ENCODE results near the gene TAP1.
"Not testable (repeated sequence)": the region's sequence is repeated elsewhere in the genome, so short reads cannot be mapped to it uniquely, and the experiment has no call there.

The TAP1 gene

DNA sequence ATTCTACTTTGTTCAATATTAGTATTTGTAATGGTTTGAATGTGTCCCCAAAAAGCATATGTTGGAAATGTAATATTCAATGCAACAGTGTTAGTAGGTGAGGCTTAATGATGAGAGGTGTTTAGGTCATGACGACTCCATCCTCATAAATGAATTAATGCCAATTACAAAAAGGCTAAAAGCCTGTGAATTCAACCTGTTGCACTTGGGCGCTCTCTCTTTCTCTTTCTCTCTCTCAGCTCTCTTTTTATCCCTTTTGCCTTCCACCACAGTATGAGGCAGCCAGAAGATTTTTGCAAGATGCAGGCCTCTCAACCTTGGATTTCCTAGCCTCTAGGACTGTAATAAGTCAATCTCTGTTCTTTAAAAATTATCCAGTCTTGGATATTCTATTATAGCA is 35.1 kb upstream of the TAP1 start:
- TF ChIP-seq, protein P1, sequence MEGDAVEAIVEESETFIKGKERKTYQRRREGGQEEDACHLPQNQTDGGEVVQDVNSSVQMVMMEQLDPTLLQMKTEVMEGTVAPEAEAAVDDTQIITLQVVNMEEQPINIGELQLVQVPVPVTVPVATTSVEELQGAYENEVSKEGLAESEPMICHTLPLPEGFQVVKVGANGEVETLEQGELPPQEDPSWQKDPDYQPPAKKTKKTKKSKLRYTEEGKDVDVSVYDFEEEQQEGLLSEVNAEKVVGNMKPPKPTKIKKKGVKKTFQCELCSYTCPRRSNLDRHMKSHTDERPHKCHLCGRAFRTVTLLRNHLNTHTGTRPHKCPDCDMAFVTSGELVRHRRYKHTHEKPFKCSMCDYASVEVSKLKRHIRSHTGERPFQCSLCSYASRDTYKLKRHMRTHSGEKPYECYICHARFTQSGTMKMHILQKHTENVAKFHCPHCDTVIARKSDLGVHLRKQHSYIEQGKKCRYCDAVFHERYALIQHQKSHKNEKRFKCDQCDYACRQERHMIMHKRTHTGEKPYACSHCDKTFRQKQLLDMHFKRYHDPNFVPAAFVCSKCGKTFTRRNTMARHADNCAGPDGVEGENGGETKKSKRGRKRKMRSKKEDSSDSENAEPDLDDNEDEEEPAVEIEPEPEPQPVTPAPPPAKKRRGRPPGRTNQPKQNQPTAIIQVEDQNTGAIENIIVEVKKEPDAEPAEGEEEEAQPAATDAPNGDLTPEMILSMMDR (conservative IDR thresholded peaks at IDR 0.05; ENCODE audit: control insufficient read depth, insufficient read depth, low read depth, low read length): no peak
- no peak for DNase-seq (ENCODE audit: low read depth)
- H3K4me3 ChIP-seq (ENCODE audit: control insufficient read depth, low read depth, low read length): no peak overlapping the region

DNA sequence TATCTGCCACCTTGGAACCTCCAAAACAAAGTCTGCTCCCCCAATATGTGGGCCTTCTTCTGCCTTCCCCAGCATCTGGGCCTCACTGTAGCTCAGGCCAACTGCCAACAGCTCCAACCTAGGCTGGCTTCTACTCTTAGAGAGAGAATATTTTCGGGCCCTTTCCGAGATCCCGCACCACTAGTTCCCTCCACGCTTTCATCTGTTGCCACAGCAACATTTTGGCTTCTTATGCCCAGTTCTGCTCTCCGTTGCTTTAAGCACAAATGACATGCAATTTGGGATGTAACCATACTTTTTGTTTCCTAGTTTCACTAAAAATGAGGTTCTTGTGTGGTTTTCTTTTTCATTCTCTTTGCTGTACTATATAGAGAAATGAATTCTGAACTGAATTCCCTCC is 34.1 kb upstream of the TAP1 start:
- no peak for DNase-seq (ENCODE audit: low read depth)
- no peak overlapping the region for H3K4me3 ChIP-seq (ENCODE audit: control insufficient read depth, low read depth, low read length)
- TF ChIP-seq, protein P1 (conservative IDR thresholded peaks at IDR 0.05; ENCODE audit: control insufficient read depth, insufficient read depth, low read depth, low read length): no peak

GRCh38 chr6:32886681-32887383 is 33.3 kb upstream of the TAP1 start:
- no peak overlapping the region for H3K4me3 ChIP-seq (ENCODE audit: control insufficient read depth, low read depth, low read length)
- peak; percentile 90 for DNase-seq (ENCODE audit: low read depth)
- TF ChIP-seq, protein P1 (conservative IDR thresholded peaks at IDR 0.05; ENCODE audit: control insufficient read depth, insufficient read depth, low read depth, low read length): no peak

DNA sequence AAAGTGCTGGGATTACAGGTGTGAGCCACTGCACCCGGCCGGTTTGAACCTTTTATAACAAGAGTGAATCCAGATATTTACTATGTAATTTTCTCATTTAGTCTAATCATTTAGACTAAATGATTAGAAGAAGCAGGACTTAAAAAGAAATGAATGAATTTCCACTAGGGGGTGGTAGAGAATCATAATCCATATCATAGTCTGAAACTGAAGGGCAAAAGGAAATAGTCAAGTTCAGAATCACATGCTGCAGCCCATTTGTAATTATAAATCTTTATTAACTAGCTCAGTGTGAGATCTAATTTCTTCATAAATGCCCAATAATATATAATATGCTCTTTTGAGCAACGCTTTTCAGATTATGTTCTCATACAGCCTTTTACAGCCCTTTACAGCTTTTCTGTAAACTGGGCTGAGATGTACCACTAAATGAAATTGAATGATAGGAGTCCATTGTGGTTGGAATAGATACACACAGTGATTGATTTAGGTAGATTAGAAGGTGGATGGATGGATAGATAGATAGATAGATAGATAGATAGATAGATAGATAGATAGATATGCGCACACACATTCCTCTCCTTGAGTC is 32.3 kb upstream of the TAP1 start:
- TF ChIP-seq, protein P1 (conservative IDR thresholded peaks at IDR 0.05; ENCODE audit: control insufficient read depth, insufficient read depth, low read depth, low read length): peak; percentile 59
- DNase-seq (ENCODE audit: low read depth): peak; percentile 84

DNA sequence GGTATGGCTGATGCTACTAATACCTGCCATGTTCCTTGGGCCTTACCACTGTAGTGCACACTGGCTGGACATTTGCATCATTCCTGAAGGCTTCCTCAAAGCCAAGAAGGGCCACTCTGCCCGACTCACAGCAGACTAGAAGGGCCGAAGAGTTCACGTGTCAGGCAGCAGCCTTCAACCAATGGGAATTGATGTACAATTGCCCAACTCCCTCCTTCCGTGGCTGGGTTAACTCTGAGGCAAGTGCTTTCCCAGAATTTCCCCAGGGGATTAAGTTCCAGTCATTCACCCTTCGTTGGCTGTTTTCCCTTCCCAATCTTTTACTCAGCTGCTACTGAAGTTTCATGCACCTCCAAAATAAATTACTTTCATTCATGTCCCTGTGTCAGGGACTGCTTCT is 30.3 kb upstream of the TAP1 start:
- DNase-seq (ENCODE audit: low read depth): peak; percentile 91
- no peak overlapping the region for H3K4me3 ChIP-seq (ENCODE audit: control insufficient read depth, low read depth, low read length)
- TF ChIP-seq, protein P1 (conservative IDR thresholded peaks at IDR 0.05; ENCODE audit: control insufficient read depth, insufficient read depth, low read depth, low read length): no peak

More for the DNA sequence above, 32.3 kb upstream of the TAP1 start:
- no peak overlapping the region for H3K4me3 ChIP-seq (ENCODE audit: control insufficient read depth, low read depth, low read length)

DNA sequence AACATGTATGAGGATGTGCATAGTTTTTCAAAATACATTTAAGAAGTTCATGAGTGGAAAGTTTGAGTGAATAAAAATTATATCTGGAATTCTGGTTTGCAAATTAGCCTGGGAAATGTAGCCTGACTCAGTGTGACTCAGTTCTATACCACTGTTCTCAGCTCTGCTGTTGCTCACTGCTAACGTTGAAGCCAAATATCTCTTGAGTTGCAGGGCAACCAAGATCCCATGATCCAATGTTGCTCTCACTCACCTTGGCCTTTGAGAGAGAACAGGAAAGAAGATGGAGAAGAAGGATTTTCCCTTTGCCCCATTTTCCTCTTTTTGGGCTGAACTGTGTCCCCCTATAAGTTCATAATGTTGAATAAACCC is 29.4 kb upstream of the TAP1 start:
- peak; percentile 86 for DNase-seq (ENCODE audit: low read depth)
- no peak overlapping the region for H3K4me3 ChIP-seq (ENCODE audit: control insufficient read depth, low read depth, low read length)
- TF ChIP-seq, protein P1 (conservative IDR thresholded peaks at IDR 0.05; ENCODE audit: control insufficient read depth, insufficient read depth, low read depth, low read length): no peak

GRCh38 chr6:32880962-32881361 is 27.5 kb upstream of the TAP1 start:
- DNase-seq (ENCODE audit: low read depth); H3K4me3 ChIP-seq (ENCODE audit: control insufficient read depth, low read depth, low read length): not testable (repeated sequence)
